Kidney (tissue), 14 donors: ENCODE measurements around the gene NEIL3. TPM values are rescaled to one million over a fixed set of nuclear protein-coding genes. Genes with fewer than 3 reads are reported as not detected.
A peak's percentile ranks its signal among the peaks of the same experiment; 100 is the strongest.

ENCODE experiments used
- DNase-seq, 5 donors: peaks; one replicate each; pipeline ENCODE4 v3.0.0-alpha.2; 2013 to 2020
- FAIRE-seq: peaks from 2 replicates; lab custom pipeline; 2012; peaks lifted over from hg19 to GRCh38; lab: Jason Lieb, UNC
- H3K27ac ChIP-seq, 2 donors: one replicate each; pipeline ENCODE4 v1.7.0; 2013; ENCODE audit warnings: low read depth in 2 of 2, low read length in 2 of 2, inconsistent platforms in 1 of 2
- H3K27me3 ChIP-seq: one replicate; pipeline ENCODE4 v1.7.1; 2013; ENCODE audit warnings: low read length, inconsistent platforms; ENCODE audit not compliant: control insufficient read depth, insufficient read depth
- H3K36me3 ChIP-seq, 3 donors: one replicate each; pipeline versions ENCODE4 v1.7.0 to v1.7.1; 2013; ENCODE audit warnings: low read length in 3 of 3, control low read depth in 1 of 3, inconsistent platforms in 1 of 3; ENCODE audit not compliant: insufficient read depth in 3 of 3, control insufficient read depth in 2 of 3
- H3K4me1 ChIP-seq, 3 donors: one replicate each; pipeline versions ENCODE4 v1.7.0 to v1.7.1; 2013; ENCODE audit warnings: low read length in 3 of 3, inconsistent platforms in 1 of 3, low read depth in 1 of 3; ENCODE audit not compliant: control insufficient read depth in 2 of 3, insufficient read depth in 2 of 3
- H3K4me3 ChIP-seq, 3 donors: one replicate each; pipeline versions ENCODE4 v1.7.0 to v1.8.1; 2013; ENCODE audit warnings: low read length in 3 of 3, control low read depth in 1 of 3, inconsistent platforms in 1 of 3
- H3K9ac ChIP-seq, 3 donors: one replicate each; pipeline versions ENCODE4 v1.7.0 to v1.7.1; 2013; ENCODE audit warnings: low read length in 3 of 3, control low read depth in 1 of 3, inconsistent platforms in 1 of 3
- H3K9me3 ChIP-seq, 3 donors: one replicate each; pipeline versions ENCODE4 v1.7.0 to v1.7.1; 2013; ENCODE audit warnings: low read length in 3 of 3, control low read depth in 1 of 3, inconsistent platforms in 1 of 3; ENCODE audit not compliant: control insufficient read depth in 2 of 3, insufficient read depth in 1 of 3
- intact Hi-C: fragments of 100-400 bp; cut with DNase I; formaldehyde crosslinking; loops from one replicate; pipeline ENCODE4 v1.11.1; 2022
- polyA plus RNA-seq: library from polyadenylated mRNA; stranded (reverse); fragments of 350-450 nt; fragmentation: Illumina TruSeq; extraction: RNeasy Lipid Tissue Mini Kit (QIAGEN cat#74804); gene quantifications from one replicate; pipeline ENCODE4 v1.2.3, GENCODE V29; 2014; ENCODE audit warnings: low read depth, low replicate concordance; ENCODE audit not compliant: insufficient read depth
- total RNA-seq: library from RNA; stranded (reverse); fragmentation: NEBNext Ultra II Directional; extraction: Animal tissue kit (Norgen Biotek cat#: 25700); gene quantifications from one replicate; pipeline ENCODE4 v1.2.1, GENCODE V29; 2021
- TF ChIP-seq, protein P1 (sequence below): IDR thresholded peaks from 3 replicates; pipeline ENCODE4 v1.5.1; 2012; ENCODE audit warnings: mild to moderate bottlenecking, moderate library complexity, borderline replicate concordance; ENCODE audit not compliant: insufficient read depth; ENCODE audit errors: extremely low read depth
- donor health status: control.
- donor health status: control.
- donor health status: control.
- donor health status: control.
- donor health status: control.
- donor health status: DM: yes; HTN: yes; CAD: no.
- donor health status: Normal renal cell carcinoma (clear cell type).

NEIL3 gene
- total and polyA plus RNA-seq, 2 donors from 2014 or later = 0.35 TPM; not detected in 1

DNA sequence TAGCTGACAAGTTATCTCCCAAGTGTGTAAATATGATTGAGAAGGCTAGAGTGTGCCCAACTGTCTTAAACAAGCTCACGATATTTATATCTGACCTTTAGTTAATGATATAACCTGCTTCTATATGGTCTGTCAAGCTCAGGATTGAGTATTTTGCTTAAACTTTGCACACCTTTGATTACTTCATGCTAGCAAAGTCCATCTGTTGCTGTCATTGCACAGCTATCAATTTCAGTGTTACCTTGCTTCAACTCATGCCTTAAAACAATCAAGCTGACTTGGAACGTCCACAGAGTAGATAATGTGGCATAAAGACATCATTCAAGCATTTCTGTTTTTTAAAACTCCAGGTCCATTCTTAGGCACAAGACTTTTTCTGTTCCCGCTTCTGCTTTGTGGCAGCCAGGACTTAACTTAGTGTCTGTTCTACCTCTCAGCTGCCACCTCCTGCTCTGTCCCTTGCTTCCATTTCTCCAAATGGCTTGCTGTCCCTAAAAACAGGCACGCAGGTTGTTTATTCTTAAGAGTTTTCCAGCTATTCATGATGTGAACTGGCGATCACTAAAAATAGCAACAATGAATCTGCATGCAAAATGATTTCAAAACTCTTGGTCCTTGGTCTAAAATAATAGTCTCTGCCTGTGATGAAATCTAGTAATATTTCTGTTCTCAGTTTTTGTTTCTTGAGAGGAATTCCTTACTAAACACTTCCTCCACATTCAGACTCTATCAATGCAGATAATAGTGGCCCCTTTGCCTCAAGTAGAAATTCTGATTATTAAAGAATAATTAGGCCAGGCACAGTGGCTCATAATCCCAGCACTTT, 16.3 kb upstream of the NEIL3 start:
- Histone ChIP-seq H3K27ac (no peak overlapping the region), H3K9me3 (peaks cover 0 to 8% (median 5%) of the 10 kb centered on the region in 3 donors), H3K4me3 (no peak overlapping the region), H3K27me3 (no peaks in the 10 kb centered on the region), H3K9ac (no peak overlapping the region), H3K4me1 (peaks cover 0 to 2% (median 0%) of the 10 kb centered on the region in 3 donors), H3K36me3 (no peaks in the 10 kb centered on the region)
- intact Hi-C loops = no loop called here
- DNase-seq (peak in 1 of 5 donors; percentile 21), FAIRE-seq (no peak)
- TF ChIP-seq, protein P1, sequence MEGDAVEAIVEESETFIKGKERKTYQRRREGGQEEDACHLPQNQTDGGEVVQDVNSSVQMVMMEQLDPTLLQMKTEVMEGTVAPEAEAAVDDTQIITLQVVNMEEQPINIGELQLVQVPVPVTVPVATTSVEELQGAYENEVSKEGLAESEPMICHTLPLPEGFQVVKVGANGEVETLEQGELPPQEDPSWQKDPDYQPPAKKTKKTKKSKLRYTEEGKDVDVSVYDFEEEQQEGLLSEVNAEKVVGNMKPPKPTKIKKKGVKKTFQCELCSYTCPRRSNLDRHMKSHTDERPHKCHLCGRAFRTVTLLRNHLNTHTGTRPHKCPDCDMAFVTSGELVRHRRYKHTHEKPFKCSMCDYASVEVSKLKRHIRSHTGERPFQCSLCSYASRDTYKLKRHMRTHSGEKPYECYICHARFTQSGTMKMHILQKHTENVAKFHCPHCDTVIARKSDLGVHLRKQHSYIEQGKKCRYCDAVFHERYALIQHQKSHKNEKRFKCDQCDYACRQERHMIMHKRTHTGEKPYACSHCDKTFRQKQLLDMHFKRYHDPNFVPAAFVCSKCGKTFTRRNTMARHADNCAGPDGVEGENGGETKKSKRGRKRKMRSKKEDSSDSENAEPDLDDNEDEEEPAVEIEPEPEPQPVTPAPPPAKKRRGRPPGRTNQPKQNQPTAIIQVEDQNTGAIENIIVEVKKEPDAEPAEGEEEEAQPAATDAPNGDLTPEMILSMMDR = no peak

GRCh38 chr4:177297785-177298391, 11.8 kb upstream of the NEIL3 start:
- H3K9me3 ChIP-seq = peaks cover 0 to 8% (median 5%) of the 10 kb centered on the region in 3 donors
- H3K4me1 ChIP-seq = peaks cover 0 to 2% (median 0%) of the 10 kb centered on the region in 3 donors
- TF ChIP-seq, protein P1 = no peak
- no peak for FAIRE-seq
- no peaks in the 10 kb centered on the region for H3K27me3 ChIP-seq
- no peak overlapping the region for H3K9ac ChIP-seq
- H3K36me3 ChIP-seq = no peaks in the 10 kb centered on the region
- no peak for DNase-seq
- no peak overlapping the region for H3K4me3 ChIP-seq
- intact Hi-C loops = no loop called here
- no peak overlapping the region for H3K27ac ChIP-seq

GRCh38 chr4:177301126-177301639, 8.5 kb upstream of the NEIL3 start:
- no peak for DNase-seq
- H3K27ac ChIP-seq = no peak overlapping the region
- intact Hi-C loops = no loop called here
- H3K27me3 ChIP-seq = no peaks in the 10 kb centered on the region
- H3K4me3 ChIP-seq = no peak overlapping the region
- H3K4me1 ChIP-seq = no peaks in the 10 kb centered on the region
- H3K9ac ChIP-seq = no peak overlapping the region
- TF ChIP-seq, protein P1 = no peak
- H3K36me3 ChIP-seq = no peaks in the 10 kb centered on the region
- peaks cover 0 to 8% (median 5%) of the 10 kb centered on the region in 3 donors for H3K9me3 ChIP-seq
- no peak for FAIRE-seq
